Stimulated activated CD4-positive, alpha-beta T cell treated with anti-CD3 and anti-CD28 coated beads, TNF-alpha, amount 100 ng/mL, for 48 hours (primary cell): ENCODE data around the gene WDR44.
"Not testable (repeated sequence)": the region's sequence is repeated elsewhere in the genome, so short reads cannot be mapped to it uniquely, and the experiment has no call there.

Experiments used
- DNase-seq, 3 donors: peaks; one replicate each; pipeline ENCODE4 v3.0.0-alpha.2; 2020; ENCODE audit warnings: low read depth in 3 of 3

The WDR44 gene

DNA sequence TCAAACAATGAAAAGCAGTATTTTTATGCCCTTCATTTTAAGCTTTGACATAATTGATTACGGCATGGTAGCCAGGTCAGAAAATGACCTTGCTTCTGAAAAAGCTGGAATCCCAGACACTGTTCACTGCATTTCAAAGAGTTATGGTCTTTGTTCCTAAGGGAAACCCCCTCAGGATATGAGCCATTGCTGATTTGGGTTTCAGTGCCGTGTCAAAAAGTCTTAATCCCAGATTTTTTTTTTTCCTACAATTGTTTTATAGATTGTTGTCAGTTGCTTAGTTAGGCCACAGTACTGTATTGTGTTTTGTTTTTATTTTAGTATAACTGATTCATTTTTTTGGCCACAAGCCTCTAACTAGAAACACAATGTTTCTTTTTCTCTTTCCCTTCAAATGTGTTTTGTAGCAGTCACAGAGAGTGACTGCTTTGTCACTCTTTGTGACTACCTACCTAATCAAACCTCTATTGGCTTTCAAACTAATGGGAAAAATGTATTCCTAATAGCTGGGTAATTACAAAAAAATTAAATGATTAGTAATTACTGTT is 10.3 kb downstream of the WDR44 start:
- no peak for DNase-seq

DNA sequence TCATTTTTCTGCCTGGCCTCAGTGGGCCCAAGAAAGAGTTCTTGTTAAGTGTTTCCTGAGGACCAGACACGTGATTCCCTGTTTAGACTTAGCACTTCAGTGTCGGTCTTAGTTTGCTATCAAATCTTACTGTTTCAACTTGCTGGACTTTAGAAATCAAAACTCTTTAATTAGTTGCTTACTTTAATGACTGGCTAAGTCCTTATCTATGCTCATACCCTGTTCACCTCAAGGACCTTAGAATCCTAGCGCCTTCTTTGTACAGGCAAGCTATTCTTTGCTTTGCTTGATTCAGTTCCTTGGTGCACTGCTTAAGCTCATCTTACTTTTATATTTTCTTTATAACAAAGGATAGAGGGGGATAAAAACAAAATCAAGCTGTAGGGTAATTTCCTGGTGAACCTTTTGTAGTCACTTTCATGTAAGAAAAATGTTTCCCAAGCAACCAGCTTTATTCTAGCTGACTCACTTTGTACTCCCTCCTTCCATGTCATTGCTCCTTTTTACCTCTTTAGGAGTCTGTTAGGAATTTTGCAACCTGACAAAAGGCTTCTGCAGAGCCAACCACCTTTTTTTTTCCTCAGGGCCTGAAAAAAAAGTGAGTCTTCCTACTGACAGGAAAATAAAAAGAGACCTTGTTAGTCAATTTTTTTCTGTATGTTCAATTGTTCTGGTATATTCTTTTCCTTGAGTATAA is 14.7 kb downstream of the WDR44 start:
- no peak for DNase-seq

DNA sequence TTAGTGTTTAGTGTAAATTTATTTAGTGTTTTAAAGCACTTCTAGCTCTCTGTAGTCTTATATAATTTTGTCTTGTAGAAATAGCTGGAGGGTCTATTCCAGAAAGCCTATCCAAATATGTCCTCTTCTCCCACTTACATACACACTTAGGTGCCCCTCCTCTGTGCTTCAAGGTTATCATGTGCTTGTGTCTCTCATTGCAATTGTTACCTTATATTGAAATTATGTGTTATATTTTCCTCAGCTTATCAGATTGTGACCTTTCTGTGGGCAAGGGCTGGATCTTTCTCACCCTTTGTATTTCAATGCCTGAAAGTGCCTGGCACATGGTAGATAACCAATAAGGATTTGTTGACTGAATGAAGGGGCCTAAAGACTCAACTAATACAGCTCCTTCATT is 18.4 kb downstream of the WDR44 start:
- DNase-seq = no peak

GRCh38 chrX:118367338-118367737 is 21.4 kb downstream of the WDR44 start:
- DNase-seq = no peak

- no peak for DNase-seq
Measured at GRCh38 chrX:118368398-118368797, 22.5 kb downstream of the WDR44 start.

DNA sequence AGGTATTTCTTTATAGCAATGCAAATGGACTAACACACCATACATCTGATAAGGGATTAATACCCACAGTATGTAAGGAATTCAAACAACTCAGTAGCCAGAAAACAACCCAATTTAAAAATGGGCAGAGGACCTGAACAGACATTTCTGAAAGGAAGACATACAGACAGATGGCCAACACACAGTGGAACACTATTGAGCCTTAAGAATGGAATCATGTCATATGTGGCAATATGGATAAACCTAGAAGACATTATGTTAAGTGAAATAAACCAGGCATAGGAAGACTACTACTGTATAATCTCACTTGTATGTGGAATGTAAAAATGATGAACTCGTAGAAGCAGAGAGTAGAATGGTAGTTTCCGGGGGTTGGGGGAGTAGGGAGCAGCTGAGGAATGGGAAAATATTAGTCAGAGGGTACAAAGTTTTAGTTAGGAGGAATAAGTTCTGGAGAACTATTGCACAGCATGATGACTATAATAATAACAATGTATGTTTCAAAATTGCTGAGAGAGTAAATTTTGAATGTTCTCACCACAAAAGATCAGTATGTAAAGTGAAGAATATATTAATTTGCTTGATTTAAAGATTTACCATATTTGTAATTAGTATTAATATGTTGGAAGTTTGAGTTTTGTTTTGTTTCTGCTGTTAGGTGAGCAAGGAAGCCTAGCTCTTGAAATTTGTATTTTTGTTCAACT is 25.2 kb downstream of the WDR44 start:
- no peak for DNase-seq

- DNase-seq = no peak
Measured at GRCh38 chrX:118373538-118373937, 27.6 kb downstream of the WDR44 start.

DNA sequence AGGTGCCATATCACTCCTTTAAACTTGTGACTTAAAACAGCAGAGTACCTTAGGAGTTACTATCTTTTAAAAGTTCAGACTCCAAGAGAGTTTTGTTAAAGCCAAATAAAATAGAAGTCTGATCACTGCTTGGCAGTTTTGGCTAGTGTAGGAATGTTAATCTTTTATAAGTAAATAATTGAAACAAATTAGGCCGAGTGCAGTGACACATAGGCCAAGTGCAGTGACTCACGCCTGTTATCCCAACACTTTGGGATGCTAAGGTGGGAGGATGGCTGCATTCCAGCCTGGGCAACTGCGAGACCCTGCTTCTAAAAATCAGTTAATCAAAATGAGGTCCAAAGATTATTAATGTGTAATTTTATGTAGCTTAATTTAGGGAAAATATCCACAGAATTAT is 37.2 kb downstream of the WDR44 start:
- DNase-seq = no peak

GRCh38 chrX:118392716-118393115 is 46.8 kb downstream of the WDR44 start:
- DNase-seq = no peak

DNA sequence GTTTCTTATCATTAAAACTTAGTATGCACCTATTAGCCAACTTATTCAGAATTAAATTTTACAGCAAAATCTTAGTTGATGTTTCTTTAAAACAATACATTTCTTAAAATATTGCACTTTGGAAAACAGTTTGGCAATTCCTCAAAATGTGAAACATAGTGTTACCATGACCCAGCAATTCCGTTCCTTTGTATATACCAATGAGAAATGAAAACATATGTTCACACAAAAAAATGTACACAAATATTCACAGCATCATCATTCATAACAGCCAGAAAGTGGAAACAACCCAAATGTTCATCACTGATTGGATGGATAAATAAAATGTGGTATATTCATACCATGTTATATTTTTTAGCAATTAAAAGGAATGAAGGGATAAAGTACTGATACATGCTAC is 50.2 kb downstream of the WDR44 start:
- no peak for DNase-seq

- no peak for DNase-seq
Measured at GRCh38 chrX:118418811-118419251, 72.9 kb downstream of the WDR44 start.

- no peak for DNase-seq
Measured at GRCh38 chrX:118420462-118420861, 74.6 kb downstream of the WDR44 start.

DNA sequence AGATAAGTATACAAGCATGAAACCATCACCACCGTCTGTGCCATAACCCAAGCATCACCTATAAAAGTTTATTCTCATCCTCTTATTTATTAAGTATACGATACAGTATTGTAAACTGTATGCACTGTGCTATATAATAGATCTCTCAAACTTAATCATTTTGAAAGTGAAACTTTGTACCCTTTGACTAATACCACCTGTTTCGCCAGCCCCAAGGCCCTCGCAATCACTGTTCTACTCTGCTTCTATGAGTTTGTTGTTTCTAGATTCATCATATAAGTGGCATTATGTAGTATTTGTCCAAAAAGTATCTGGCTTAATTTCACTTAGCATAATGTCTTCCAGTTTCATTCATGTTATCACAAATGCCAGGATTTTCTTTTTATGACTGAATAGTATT is 77.7 kb downstream of the WDR44 start:
- DNase-seq = no peak

- DNase-seq = no peak
Measured at GRCh38 chrX:118432799-118433198, 86.9 kb downstream of the WDR44 start.

DNA sequence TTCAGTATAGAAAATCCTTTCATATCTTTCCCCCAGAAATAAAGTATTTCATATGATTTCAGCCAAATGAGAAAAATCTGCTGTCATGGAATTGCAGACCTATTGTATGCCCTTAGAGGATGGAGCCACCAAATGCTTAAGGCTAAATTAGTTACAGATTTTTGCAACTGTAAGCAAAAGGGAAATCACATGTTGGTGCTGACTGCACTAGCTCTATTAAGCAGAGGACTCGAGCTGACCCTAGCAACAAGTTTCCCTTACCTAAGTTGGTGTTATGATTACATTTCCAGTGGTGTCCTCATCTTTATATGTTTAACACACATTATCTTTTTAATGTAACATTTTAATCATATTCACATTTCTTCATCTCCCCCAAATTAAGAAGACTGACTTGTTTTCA is 91.4 kb downstream of the WDR44 start:
- DNase-seq = no peak

DNA sequence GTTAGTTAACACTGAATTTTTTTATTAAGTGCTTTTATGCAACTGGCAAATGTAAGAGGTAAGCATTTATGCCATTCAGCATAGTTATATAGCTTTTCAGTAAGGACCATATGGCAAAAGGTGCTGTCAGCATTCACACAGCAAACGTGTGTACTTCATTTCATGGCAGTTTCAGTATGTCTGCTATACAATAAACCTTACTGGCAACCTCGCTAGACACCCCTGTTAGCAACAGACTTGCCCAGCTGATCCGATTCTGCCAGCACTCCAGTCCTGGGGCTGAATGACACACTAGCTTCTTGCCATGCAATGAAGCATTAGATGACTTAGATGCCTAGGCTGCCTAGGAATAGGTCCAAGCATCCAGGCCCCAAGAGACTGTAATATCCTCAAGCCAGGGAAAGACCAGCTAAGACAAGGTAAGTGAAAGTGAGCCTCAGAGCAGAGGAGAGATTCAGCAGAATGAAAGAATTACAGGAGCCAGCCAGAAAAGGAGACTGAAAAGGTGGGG is 102.4 kb downstream of the WDR44 start:
- DNase-seq = no peak

DNA sequence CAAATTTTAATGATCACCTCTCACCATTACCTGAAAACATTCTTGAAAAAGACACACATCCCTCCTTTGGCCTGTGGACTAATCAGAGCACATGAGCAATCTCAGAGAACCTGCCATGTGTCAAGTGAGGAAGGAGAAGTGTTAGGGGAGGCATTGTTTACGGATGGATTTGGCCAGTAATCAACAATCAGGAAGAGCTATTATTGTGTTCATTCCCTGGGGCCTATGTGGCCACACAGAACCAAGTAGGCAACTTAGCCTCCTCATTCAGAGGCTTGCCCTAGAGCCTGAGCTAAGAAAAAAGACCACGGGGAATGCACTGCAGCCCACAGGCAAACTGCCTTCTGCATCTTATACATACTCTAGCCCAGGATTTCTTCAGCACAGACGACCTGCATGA is 109.1 kb downstream of the WDR44 start:
- no peak for DNase-seq

GRCh38 chrX:118459494-118459893 is 113.6 kb downstream of the WDR44 start:
- no peak for DNase-seq

- DNase-seq = no peak
Measured at GRCh38 chrX:118464501-118464900, 118.6 kb downstream of the WDR44 start.

- no peak for DNase-seq
Measured at GRCh38 chrX:118468122-118468521, 122.2 kb downstream of the WDR44 start.

DNA sequence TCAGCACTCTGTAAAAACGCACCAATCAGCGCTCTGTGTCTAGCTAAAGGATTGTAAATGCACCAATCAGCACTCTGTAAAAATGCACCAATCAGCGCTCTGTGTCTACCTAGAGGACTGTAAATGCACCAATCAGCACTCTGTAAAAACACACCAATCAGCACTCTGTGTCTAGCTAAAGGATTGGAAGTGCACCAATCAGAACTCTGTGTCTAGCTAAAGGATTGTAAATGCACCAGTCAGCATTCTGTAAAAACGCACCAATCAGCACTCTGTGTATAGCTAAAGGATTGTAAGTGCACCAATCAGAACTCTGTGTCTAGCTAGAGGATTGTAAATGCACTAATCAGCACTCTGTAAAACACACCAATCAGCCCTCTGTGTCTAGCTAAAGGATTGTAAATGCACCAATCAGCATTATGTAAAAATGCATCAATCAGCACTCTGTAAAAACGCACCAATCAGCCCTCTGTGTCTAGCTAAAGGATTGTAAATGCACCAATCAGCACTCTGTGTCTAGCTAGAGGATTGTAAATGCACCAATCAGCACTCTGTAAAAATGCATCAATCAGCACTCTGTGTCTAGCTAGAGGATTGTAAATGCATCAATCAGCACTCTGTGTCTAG is 124.9 kb downstream of the WDR44 start:
- not testable (repeated sequence) for DNase-seq

GRCh38 chrX:118474586-118474985 is 128.7 kb downstream of the WDR44 start:
- DNase-seq = no peak

DNA sequence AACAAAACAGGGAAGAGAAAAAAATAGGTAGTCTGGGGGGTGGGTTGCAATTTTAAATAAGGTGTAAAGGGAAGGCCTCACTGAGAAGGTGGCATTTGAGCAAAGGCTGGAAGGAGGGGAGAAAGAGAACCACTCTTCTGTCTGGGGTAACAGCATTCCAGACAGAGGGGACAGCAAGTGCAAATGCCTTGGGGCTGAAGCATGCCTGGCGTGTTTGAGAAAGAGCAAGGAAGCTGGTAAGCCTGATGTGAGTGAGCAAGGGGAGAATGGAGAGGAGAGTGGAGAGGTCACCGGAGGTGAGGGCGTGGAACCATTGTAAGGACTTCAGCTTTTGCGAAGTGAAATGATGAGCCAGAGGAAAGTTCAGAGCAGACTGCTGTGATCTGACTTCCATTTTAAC is 130.0 kb downstream of the WDR44 start:
- DNase-seq = no peak
